Mucosa of stomach (tissue), 1 donor: ENCODE measurements around the gene PPP2R3A.

Experiments used
- H3K27me3 ChIP-seq: one replicate; pipeline ENCODE4 v1.7.0; 2013; ENCODE audit warnings: mild to moderate bottlenecking, low read length; ENCODE audit not compliant: control insufficient read depth, insufficient read depth
- H3K36me3 ChIP-seq: one replicate; pipeline ENCODE4 v1.7.0; 2013; ENCODE audit warnings: low read length; ENCODE audit not compliant: control insufficient read depth, insufficient read depth
- H3K4me1 ChIP-seq: one replicate; pipeline ENCODE4 v1.7.0; 2013; ENCODE audit warnings: mild to moderate bottlenecking, low read length; ENCODE audit not compliant: control insufficient read depth, insufficient read depth
- H3K4me3 ChIP-seq: one replicate; pipeline ENCODE4 v1.7.0; 2013; ENCODE audit warnings: low read length
- H3K9ac ChIP-seq: one replicate; pipeline ENCODE4 v1.7.0; 2013; ENCODE audit warnings: mild to moderate bottlenecking, low read length, moderate library complexity
- H3K9me3 ChIP-seq: one replicate; pipeline ENCODE4 v1.7.0; 2013; ENCODE audit warnings: mild to moderate bottlenecking, low read length, moderate library complexity; ENCODE audit not compliant: control insufficient read depth
- donor health status: Pancreatic carcinoma.

The PPP2R3A gene

DNA sequence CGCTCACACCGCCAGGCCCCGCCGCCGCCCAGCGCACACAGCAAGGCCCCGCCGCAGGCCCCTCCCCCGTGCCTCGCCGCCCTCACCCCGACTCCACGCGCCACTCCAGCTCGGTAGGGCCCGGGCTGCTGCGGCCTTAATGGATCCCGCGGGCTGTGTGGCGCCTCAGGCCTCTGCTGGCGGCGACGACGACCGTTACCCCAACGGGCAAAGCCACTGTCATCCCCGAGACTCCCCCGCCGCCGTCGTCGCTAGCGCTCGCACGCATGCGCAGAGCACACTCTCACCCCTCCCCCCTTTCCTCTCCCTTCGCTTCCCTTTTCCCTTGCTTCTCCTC is 230.5 kb downstream of the PPP2R3A start, which contains the start of gene MSL2:
MSL2 (minus strand) TSS at position 272 of the 337 bp plus-strand sequence. CDS start 1,222 bp downstream, outside the sequence.
- no peaks in the 10 kb centered on the region for H3K27me3 ChIP-seq
- peaks cover 22% of the 10 kb centered on the region for H3K4me1 ChIP-seq
- H3K4me3 ChIP-seq, result peak within 1 kb of the TSS; percentile 69
- peak within 1 kb of the TSS; percentile 69 for H3K9ac ChIP-seq
- H3K36me3 ChIP-seq, result no peaks in the 10 kb centered on the region
- no peaks in the 10 kb centered on the region for H3K9me3 ChIP-seq

DNA sequence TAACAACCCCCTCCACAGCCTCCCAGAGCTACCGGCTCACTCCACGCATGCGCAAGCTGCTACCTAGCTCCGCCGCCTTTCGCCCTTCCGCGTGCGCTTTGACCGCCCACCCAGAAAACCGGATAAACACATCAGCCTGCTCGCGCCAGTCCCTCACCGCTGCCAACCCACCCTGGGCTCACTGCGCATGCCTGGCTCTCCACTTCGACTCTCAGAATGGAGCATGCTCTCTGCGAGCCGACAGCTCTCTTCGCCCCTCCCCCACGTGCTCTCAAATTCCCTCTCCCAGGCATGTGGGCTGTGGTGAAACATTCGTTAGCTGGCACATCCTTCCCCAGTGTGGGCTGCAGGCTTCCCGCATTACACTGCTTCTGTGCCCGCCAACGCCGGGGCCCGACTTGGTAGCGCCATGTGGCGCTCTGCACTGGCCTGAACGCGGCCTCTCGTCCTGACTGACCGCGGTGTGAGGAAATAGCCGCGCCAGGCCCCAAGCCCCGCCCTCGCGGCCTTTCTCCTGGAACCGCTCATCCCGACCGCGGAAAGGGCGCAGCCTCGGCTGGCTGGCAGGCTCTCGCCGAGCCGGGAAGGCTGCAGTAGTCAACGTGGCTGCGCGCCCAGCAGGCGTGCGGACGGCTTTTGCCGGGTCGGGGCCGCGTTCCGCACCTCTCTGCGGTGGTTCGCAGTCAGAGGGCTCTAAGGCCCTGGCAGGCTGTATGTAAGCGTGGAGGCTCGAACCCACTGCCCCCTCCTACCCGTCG is 231.1 kb downstream of the PPP2R3A start:
- Histone ChIP-seq H3K36me3 (no peaks in the 10 kb centered on the region), H3K9me3 (no peaks in the 10 kb centered on the region), H3K9ac (peak overlapping the region; percentile 69), H3K4me3 (peak overlapping the region; percentile 60), H3K4me1 (peaks cover 17% of the 10 kb centered on the region), H3K27me3 (no peaks in the 10 kb centered on the region)

DNA sequence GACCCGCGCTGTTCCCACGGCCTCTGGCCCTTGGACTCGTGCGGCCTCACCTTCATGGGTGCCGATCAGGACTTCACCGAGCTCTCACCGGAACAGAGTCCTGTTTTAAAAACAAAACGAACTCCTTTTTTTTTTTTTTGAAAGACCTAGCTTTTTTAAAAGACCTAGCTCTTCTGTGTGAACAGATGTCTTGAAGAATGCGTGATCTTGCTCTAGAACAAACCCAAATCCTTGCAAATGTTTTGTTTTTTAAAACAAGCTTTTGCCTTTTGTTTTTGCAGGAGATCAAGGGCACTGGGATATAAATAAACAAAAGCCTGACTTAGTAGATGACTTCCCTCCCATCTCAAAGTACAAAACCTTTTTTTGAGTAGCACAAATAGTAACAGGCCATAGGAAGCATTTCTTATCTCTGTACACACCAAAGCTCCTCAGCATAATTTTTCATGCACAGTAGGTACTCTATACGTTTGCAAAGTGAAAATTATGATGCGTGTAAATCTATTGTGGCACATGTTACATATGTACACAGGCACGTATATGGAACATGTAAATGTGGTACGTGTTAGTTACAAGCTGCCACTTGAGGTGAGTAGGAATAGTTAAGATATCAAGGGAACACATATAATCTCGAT is 231.7 kb downstream of the PPP2R3A start:
- Histone ChIP-seq H3K36me3 (no peaks in the 10 kb centered on the region), H3K27me3 (no peaks in the 10 kb centered on the region), H3K4me3 (peak overlapping the region; percentile 60), H3K9ac (peak overlapping the region; percentile 69), H3K9me3 (no peaks in the 10 kb centered on the region), H3K4me1 (peaks cover 13% of the 10 kb centered on the region)
